Measurements from ENCODE around the gene KSR2. TPM values are rescaled to one million over a fixed set of nuclear protein-coding genes. Genes with fewer than 3 reads are reported as not detected.
"Not testable (repeated sequence)": the region's sequence is repeated elsewhere in the genome, so short reads cannot be mapped to it uniquely, and the experiment has no call there.

KSR2 gene
- not detected for total RNA-seq

DNA sequence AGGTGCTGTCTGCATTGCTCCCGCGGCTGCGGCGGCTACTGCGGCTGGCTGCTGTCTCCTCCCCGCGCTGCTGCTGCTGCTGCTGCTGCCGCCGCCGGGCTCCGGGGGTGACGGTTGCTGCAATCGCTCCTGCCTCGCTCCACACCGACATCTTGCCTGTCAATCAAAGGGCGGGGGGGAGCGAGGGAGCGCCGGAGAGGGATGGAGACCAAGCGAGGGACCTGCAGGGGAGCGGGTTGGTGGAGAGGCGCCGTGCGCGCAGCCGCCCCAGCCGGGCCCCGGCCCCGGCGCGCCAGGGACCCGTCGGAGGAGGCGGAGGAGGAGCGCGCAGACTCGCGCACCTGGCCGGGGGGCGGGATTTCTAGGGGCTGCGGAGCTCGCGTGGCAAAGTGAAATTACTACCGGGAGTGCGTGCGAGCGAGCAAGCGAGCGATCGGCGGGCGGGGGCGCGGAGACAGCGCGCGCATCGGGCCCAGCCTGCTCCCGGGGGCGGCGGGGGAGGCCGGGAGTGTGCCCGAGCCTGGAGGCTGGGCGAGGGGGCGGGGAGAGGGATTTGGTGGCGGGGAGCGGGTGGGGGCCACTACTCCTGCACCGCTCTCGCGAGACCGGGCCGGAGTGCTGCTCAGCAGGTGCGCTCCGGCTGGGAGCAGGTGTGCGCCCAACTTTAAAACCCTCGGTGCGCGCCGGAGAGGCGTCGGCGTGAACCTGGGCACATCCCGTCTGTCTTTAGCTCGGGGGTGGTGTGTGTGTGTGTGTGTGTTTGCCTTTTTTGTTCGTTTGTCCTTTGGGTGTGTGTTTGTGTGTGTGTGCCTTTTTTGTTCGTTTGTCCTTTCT, at the start of gene KSR2:
TSS of gene KSR2 (minus strand) at position 165 of the 834 bp plus-strand sequence. CDS start 735 bp downstream, outside the sequence.
- H3K9me3 Mint-ChIP-seq, result peaks cover 6% of the 10 kb centered on the region
- peak; percentile 79 for DNase-seq
- peaks cover 76% of the 10 kb centered on the region for H3K27me3 Mint-ChIP-seq
- peak within 1 kb of the TSS; percentile 83 for H3K4me3 Mint-ChIP-seq
- peaks cover 5% of the 10 kb centered on the region for H3K4me1 Mint-ChIP-seq
- no peak within 1 kb of the TSS for H3K27ac Mint-ChIP-seq
- peaks cover 2% of the 10 kb centered on the region for H3K36me3 Mint-ChIP-seq

DNA sequence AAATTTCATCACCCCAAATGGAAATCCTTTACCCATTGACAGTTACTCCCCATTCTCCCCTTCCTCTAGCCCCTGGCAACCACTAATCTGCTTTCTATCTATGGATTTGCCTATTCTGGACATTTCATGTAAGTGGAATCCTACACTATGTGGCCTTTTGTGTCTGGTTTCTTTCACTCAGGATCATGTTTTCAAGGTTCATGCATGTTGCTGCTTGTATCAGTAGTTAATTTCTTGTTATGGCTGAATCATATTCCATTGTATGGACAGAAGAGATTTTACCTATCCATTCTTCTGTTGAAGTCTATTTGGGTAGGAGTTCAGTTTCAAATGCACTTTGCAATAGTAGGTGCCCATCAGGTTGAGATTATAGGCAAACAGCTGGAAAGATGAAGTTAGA, 49.1 kb upstream of the KSR2 start:
- DNase-seq, result no peak
- H3K27ac Mint-ChIP-seq, result no peak overlapping the region
- peaks cover 29% of the 10 kb centered on the region for H3K36me3 Mint-ChIP-seq
- no peaks in the 10 kb centered on the region for H3K27me3 Mint-ChIP-seq
- H3K4me1 Mint-ChIP-seq, result peaks cover 12% of the 10 kb centered on the region
- peak overlapping the region; percentile 89 for H3K4me3 Mint-ChIP-seq
- no peaks in the 10 kb centered on the region for H3K9me3 Mint-ChIP-seq

- Mint-ChIP-seq H3K27me3 (no peaks in the 10 kb centered on the region), H3K4me3 (peak within 1 kb of the TSS; percentile 89), H3K4me1 (peaks cover 12% of the 10 kb centered on the region), H3K27ac (peak within 1 kb of the TSS; percentile 92), H3K9me3 (no peaks in the 10 kb centered on the region), H3K36me3 (peaks cover 21% of the 10 kb centered on the region)
- DNase-seq, result peak; percentile 98
Measured at GRCh38 chr12:118016424-118017264, 47.9 kb upstream of the KSR2 start, which contains the start of gene RFC5. Gene RFC5, plus strand, starts transcription at chr12:118016703. Its CDS starts 125 bp downstream, at chr12:118016828.

DNA sequence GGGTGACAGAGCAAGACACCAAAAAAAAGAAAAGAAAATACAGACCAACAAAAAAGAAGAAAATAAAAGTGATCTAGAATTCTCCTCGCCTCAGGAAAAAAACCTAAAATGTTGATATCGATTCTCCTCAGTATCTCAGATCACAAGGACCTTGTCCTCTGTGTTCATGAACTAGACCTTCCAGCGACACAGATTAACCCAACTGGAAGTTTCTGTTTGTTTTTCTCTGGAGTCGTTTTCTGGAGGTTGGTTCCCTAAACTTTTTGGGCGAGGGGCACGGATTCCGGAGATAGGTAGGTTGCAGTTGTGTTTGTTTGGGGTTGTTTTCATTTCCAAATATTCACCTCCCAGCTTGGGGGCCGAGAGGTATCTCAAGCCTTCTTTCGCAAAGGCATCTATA, 47.2 kb upstream of the KSR2 start:
- Mint-ChIP-seq H3K4me1 (peaks cover 12% of the 10 kb centered on the region), H3K36me3 (peaks cover 17% of the 10 kb centered on the region), H3K27ac (no peak overlapping the region), H3K9me3 (no peaks in the 10 kb centered on the region), H3K27me3 (no peaks in the 10 kb centered on the region), H3K4me3 (no peak overlapping the region)
- DNase-seq, result no peak

GRCh38 chr12:118015306-118015705, 46.5 kb upstream of the KSR2 start:
- peaks cover 12% of the 10 kb centered on the region for H3K4me1 Mint-ChIP-seq
- no peak for DNase-seq
- H3K27me3 Mint-ChIP-seq, result no peaks in the 10 kb centered on the region
- H3K27ac Mint-ChIP-seq, result no peak overlapping the region
- H3K36me3 Mint-ChIP-seq, result peaks cover 14% of the 10 kb centered on the region
- no peak overlapping the region for H3K4me3 Mint-ChIP-seq
- H3K9me3 Mint-ChIP-seq, result no peaks in the 10 kb centered on the region

DNA sequence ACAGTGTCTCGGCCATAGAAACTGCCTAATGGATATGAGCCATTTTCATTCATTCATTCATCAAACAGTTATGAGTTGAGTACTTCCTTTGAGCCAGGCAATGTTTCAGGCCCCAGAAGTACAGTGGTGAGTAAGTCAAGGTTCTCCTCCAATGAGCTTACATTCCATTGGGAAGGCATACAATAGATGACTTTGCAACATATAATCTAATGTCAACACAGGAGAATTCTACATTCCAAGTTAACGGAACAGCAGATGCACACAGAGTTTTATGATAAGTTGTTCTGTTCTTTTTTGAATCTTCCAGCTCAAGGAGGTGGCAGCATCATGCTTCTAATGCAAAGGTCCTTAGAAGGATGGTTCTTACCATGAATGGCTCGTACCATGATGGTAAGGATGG, 44.5 kb upstream of the KSR2 start:
- Mint-ChIP-seq H3K4me3 (no peak overlapping the region), H3K27ac (no peak overlapping the region), H3K9me3 (no peaks in the 10 kb centered on the region), H3K4me1 (peaks cover 10% of the 10 kb centered on the region), H3K27me3 (no peaks in the 10 kb centered on the region), H3K36me3 (peaks cover 7% of the 10 kb centered on the region)
- DNase-seq, result no peak

DNA sequence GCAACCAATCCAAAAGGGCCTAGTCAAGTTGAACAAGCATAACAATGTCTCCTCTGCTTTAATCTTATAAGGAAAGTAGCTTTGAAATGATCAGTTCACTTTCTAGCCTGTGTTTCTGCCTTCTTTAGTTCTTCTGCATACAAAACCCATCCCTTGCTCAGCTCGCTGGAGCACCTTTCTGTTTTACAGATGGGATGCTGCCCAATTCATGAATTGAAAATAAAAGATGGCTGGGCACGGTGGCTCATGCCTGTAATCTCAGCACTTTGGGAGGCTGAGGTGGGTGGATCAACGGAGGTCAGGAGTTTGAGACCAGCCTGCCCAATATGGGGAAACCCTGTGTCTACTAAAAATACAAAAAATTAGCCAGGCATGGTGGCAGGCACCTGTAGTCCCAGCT, 43.2 kb upstream of the KSR2 start:
- Mint-ChIP-seq H3K4me3 (no peak overlapping the region), H3K27ac (no peak overlapping the region), H3K9me3 (no peaks in the 10 kb centered on the region), H3K27me3 (peaks cover 4% of the 10 kb centered on the region), H3K36me3 (no peaks in the 10 kb centered on the region), H3K4me1 (peaks cover 5% of the 10 kb centered on the region)
- DNase-seq, result no peak

DNA sequence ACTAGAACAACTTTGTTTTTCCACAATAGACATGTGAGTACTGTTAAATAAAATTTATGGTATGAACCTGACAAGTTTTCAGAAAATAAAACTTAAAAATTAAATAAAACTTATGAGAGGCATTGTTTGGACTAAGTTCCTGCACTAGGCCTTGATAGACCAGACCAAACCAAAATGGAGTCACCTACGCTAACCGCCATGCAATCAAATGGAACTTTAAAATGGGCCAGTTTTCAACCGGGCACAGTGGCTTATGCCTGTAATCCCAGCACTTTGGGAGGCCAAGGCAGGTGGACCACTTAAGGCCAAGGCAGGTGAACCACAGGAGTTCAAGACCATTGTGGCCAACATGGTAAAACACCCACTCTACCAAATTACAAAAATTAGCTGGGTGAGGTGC, 42.6 kb upstream of the KSR2 start:
- no peak for DNase-seq
- Mint-ChIP-seq H3K9me3 (no peaks in the 10 kb centered on the region), H3K4me1 (peaks cover 4% of the 10 kb centered on the region), H3K27ac (no peak overlapping the region), H3K36me3 (no peaks in the 10 kb centered on the region), H3K27me3 (peaks cover 4% of the 10 kb centered on the region), H3K4me3 (no peak overlapping the region)

DNA sequence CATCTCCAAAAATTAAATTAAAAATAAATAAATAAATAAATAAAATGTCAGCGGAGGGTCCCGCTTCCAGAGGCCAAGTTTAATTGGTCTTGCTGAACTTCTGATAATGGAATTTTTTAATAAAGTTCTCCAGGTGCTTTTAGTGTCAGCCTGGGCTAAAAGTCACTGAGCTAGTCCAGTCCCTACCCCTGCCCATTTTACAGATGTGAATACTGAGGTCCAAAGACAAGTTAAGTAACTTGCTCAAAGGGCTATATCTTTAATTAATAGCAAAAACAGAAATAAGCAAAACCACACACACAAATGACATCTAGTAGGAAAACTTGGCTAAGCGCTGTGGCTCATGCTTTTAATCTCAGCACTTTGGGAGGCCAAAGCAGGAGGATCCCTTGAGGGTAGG, 42.1 kb upstream of the KSR2 start:
- Mint-ChIP-seq H3K27me3 (peaks cover 4% of the 10 kb centered on the region), H3K4me1 (peaks cover under 1% of the 10 kb centered on the region), H3K36me3 (no peaks in the 10 kb centered on the region), H3K27ac (no peak overlapping the region), H3K9me3 (no peaks in the 10 kb centered on the region), H3K4me3 (no peak overlapping the region)
- no peak for DNase-seq

GRCh38 chr12:117999806-118000205, 31.0 kb upstream of the KSR2 start:
- not testable (repeated sequence) for H3K27ac Mint-ChIP-seq, H3K27me3 Mint-ChIP-seq, H3K9me3 Mint-ChIP-seq, DNase-seq, H3K4me1 Mint-ChIP-seq, H3K4me3 Mint-ChIP-seq, H3K36me3 Mint-ChIP-seq

DNA sequence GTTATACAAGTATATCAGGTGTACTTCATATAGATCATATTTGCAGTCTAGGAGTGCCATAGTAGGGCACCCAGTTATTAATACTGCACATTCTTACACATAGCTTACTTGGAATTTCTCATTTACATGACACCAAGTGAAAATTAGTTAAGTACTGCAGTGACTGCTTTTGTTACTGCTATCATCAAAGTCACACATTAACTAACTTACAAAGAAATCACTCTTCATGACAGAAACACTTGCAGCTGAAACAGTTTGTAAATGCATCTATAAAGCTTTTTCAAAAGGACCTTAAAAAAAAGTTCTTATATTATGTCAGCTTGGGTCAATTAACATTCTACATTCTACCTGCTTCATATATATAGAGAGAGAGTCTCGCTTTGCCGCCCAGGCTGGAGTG, 29.9 kb upstream of the KSR2 start:
- Mint-ChIP-seq H3K4me3 (no peak overlapping the region), H3K27ac (no peak overlapping the region), H3K27me3 (no peaks in the 10 kb centered on the region), H3K4me1 (peaks cover 2% of the 10 kb centered on the region), H3K36me3 (no peaks in the 10 kb centered on the region), H3K9me3 (peaks cover 4% of the 10 kb centered on the region)
- DNase-seq, result no peak

DNA sequence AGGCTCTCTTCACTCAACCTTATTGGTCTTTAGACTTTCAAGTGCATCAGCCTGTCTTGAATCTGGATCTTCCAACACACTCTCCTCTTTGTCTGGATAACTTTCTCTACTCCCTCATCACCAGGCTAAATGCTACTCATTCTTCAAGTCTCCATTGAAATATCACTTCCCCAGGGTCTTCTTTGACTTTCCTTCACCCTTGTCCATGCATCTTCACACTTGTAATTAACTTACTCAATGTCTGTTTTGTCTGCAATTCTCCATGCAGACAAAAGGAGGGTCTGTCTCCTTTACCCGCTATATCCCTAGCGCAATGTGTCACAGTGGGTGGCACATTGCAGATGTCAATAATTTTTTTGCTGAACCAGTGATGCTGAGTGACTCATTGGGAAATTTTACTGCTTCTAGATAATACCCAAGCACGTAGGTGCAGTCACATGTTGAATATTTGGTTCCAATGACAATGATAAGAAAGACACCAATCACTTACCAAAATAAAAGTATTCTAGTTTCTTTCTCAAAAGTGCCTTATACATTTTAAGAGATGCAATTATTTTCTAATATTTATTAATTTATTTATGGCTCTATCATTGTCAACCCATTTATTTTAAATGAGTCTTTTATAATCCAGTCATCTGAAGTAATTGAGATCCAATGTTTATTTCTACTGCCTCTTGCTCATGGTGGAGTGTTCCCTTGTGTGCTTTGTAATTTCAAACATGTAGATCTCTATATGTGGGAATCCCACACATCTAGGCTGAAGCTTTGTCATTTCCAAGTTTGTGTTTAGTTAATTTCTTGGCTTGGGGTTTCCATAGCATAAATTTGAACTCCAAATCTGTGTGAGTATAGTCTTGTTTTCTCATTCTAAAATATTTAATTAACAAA, 26.0 kb upstream of the KSR2 start:
- H3K9me3 Mint-ChIP-seq, result peaks cover 1% of the 10 kb centered on the region
- DNase-seq, result no peak
- no peak overlapping the region for H3K4me3 Mint-ChIP-seq
- H3K4me1 Mint-ChIP-seq, result no peaks in the 10 kb centered on the region
- H3K36me3 Mint-ChIP-seq, result no peaks in the 10 kb centered on the region
- H3K27ac Mint-ChIP-seq, result no peak overlapping the region
- H3K27me3 Mint-ChIP-seq, result peaks cover 18% of the 10 kb centered on the region

DNA sequence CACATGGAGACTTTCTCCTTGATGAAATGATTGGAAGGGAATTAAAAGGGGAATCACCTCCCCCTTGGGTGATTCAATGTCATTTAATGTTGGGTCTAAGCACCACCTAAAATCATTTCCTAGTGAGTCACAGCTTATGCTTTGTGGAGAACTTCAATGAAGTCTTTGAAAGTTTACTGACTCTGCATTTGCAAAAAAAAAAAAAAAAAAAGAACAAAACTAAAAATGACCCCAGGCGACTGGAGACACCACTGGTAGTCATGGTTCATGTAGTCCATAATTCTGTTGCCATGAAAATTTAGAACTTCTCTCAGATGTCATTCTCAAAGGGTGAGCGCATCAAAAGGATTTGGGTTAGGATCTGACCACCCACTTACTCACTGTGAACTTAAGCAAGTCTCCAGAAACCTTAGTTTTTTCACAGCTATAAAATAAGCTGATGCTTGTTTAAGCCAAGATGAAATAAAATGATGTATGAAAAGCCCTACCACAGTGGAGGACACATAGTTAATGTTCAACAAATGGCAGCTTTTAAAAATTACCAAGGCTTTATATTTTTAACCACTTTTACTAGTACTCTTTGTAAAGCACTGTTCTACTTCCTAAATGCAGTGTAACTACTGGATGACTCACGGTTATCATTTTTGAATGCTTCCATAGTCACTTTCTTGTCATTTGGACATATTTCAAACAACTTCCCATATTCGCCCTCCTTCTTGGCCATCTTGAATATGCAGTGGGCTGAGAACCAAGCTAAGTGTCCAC, 18.1 kb upstream of the KSR2 start:
- peaks cover 15% of the 10 kb centered on the region for H3K27me3 Mint-ChIP-seq
- H3K4me1 Mint-ChIP-seq, result no peaks in the 10 kb centered on the region
- no peak overlapping the region for H3K4me3 Mint-ChIP-seq
- DNase-seq, result no peak
- H3K36me3 Mint-ChIP-seq, result no peaks in the 10 kb centered on the region
- peaks cover 3% of the 10 kb centered on the region for H3K9me3 Mint-ChIP-seq
- no peak overlapping the region for H3K27ac Mint-ChIP-seq

DNA sequence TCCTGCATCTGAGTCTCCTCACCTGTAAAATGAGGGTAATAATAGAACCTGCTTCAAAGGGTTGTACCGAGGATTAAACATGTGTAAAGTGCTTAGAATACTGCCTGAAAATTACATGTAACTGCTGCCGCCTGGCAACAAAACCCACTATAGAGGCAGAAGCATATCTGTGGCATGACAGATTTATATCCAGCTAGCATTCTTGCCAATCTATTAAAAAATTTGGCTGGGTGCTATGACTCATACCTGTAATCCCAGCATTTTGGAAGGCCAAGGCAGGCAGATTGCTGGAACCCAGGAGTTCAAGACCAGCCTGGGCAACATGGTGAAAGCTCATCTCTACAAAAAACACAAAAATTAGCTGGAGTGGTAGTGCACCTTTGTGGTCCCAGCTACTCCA, 16.4 kb upstream of the KSR2 start:
- no peaks in the 10 kb centered on the region for H3K4me1 Mint-ChIP-seq
- no peaks in the 10 kb centered on the region for H3K36me3 Mint-ChIP-seq
- H3K9me3 Mint-ChIP-seq, result peaks cover 3% of the 10 kb centered on the region
- H3K27me3 Mint-ChIP-seq, result peaks cover 5% of the 10 kb centered on the region
- H3K4me3 Mint-ChIP-seq, result no peak overlapping the region
- no peak for DNase-seq
- no peak overlapping the region for H3K27ac Mint-ChIP-seq

Measured in activated naive CD8-positive, alpha-beta T cell treated with anti-CD3 and anti-CD28 coated beads for 36 hours (primary cell).